GM19043 (cell line): ENCODE data around the gene RNLS.
"Not testable (repeated sequence)": the region's sequence is repeated elsewhere in the genome, so short reads cannot be mapped to it uniquely, and the experiment has no call there.

Experiments used
- ATAC-seq: cut with Tn5 transposase; IDR thresholded peaks from one replicate; pipeline ENCODE4 v1.9.1; 2021; ENCODE audit warnings: low read depth; ENCODE audit not compliant: unreplicated experiment

The RNLS gene

GRCh38 chr10:88361995-88362807 lies 220.9 kb downstream of the RNLS start:
- no peak for ATAC-seq

- ATAC-seq: no peak
Measured at GRCh38 chr10:88361494-88361893, 221.6 kb downstream of the RNLS start.

- not testable (repeated sequence) for ATAC-seq
Measured at GRCh38 chr10:88355750-88356149, 227.4 kb downstream of the RNLS start.

- ATAC-seq: no peak
Measured at GRCh38 chr10:88347597-88348304, 235.4 kb downstream of the RNLS start.

GRCh38 chr10:88347022-88347421 lies 236.1 kb downstream of the RNLS start:
- ATAC-seq: no peak

GRCh38 chr10:88346144-88346977 lies 236.8 kb downstream of the RNLS start:
- no peak for ATAC-seq

GRCh38 chr10:88343761-88344484 lies 239.2 kb downstream of the RNLS start:
- no peak for ATAC-seq

- ATAC-seq: no peak
Measured at GRCh38 chr10:88342733-88343310, 240.3 kb downstream of the RNLS start.

- ATAC-seq: no peak
Measured at GRCh38 chr10:88337134-88337533, 246.0 kb downstream of the RNLS start.

GRCh38 chr10:88336334-88336733 lies 246.8 kb downstream of the RNLS start:
- ATAC-seq: no peak

GRCh38 chr10:88333248-88333630 lies 249.9 kb downstream of the RNLS start:
- no peak for ATAC-seq

GRCh38 chr10:88332503-88333247 lies 250.4 kb downstream of the RNLS start:
- ATAC-seq: no peak

- no peak for ATAC-seq
Measured at GRCh38 chr10:88330174-88330573, 252.9 kb downstream of the RNLS start.

- no peak for ATAC-seq
Measured at GRCh38 chr10:88322324-88323063, 260.6 kb downstream of the RNLS start.

- ATAC-seq: no peak
Measured at GRCh38 chr10:88319960-88320517, 263.1 kb downstream of the RNLS start.

GRCh38 chr10:88318803-88319202 lies 264.3 kb downstream of the RNLS start:
- no peak for ATAC-seq

- ATAC-seq: no peak
Measured at GRCh38 chr10:88317099-88317498, 266.0 kb downstream of the RNLS start.

- ATAC-seq: no peak
Measured at GRCh38 chr10:88316292-88316861, 266.7 kb downstream of the RNLS start.
